Erythroblast (primary cell): ENCODE data around the gene MYL12B.
A peak's percentile ranks its signal among the peaks of the same experiment; 100 is the strongest.

Experiments used
- GATA1 ChIP-seq: IDR thresholded peaks from 2 replicates; pipeline ENCODE4 v1.6.1; 2011; ENCODE audit warnings: low read depth, mild to moderate bottlenecking, control low read depth, low read length, moderate library complexity
- POLR2A ChIP-seq: IDR thresholded peaks from 2 replicates; pipeline ENCODE4 v1.6.1; 2011; ENCODE audit warnings: mild to moderate bottlenecking, low read length

DNA sequence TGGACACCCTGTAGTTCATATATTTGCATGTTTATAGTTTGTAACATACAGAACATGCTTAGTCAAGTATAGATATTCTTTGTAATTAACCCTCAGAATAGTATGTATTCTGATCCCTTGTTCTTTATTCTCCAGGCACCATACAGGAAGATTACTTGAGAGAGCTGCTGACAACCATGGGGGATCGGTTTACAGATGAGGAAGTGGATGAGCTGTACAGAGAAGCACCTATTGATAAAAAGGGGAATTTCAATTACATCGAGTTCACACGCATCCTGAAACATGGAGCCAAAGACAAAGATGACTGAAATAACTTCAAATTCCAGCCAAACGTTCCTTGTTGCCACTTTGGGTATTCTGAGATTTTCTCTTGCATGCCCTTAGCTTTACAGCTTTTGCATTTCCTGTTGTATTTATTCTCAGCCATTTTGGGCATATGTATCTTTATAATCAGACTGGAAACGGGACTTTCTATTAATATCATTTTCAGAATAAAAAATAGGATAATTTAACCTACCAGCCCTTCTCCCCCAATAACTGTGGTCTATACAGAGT lies 6.2 kb upstream of the MYL12B start:
- TF ChIP-seq POLR2A: peak; percentile 9
- no peak for TF ChIP-seq GATA1
